ENCODE results near the gene UBXN10.

GRCh38 chr1:20151906-20152598, 33.8 kb upstream of the UBXN10 start:
- peak; percentile 86 to 95 (median 92) for TF ChIP-seq CTCF (IDR thresholded peaks at IDR 0.05 in 4 of 5, conservative IDR thresholded peaks at IDR 0.05 in 1 of 5)
- no peak for TF ChIP-seq POLR2A (IDR thresholded peaks at IDR 0.05)
